HG03135 (cell line): Measurements from ENCODE around the gene R3HDM4.
"Not testable (repeated sequence)": the region's sequence is repeated elsewhere in the genome, so short reads cannot be mapped to it uniquely, and the experiment has no call there.

Source experiments
- ATAC-seq: cut with Tn5 transposase; IDR thresholded peaks from one replicate; pipeline ENCODE4 v1.9.1; 2021; ENCODE audit warnings: mild to moderate bottlenecking, moderate library complexity; ENCODE audit not compliant: unreplicated experiment

Gene R3HDM4

GRCh38 chr19:878751-879561 is 34.1 kb downstream of the R3HDM4 start:
- not testable (repeated sequence) for ATAC-seq

- not testable (repeated sequence) for ATAC-seq
Observed at GRCh38 chr19:877992-878660, 34.9 kb downstream of the R3HDM4 start.

- no peak for ATAC-seq
Observed at GRCh38 chr19:876780-877314, 36.2 kb downstream of the R3HDM4 start.

- no peak for ATAC-seq
Observed at GRCh38 chr19:876089-876488, 36.9 kb downstream of the R3HDM4 start.

- no peak for ATAC-seq
Observed at GRCh38 chr19:875265-875879, 37.6 kb downstream of the R3HDM4 start.

GRCh38 chr19:873561-874041 is 39.4 kb downstream of the R3HDM4 start:
- ATAC-seq = no peak

GRCh38 chr19:873084-873483 is 39.9 kb downstream of the R3HDM4 start:
- no peak for ATAC-seq

GRCh38 chr19:872266-872951 is 40.6 kb downstream of the R3HDM4 start:
- ATAC-seq = no peak

- ATAC-seq = no peak
Observed at GRCh38 chr19:871446-872265, 41.4 kb downstream of the R3HDM4 start.

GRCh38 chr19:870963-871401 is 42.0 kb downstream of the R3HDM4 start:
- no peak for ATAC-seq

GRCh38 chr19:870314-870713 is 42.7 kb downstream of the R3HDM4 start:
- no peak for ATAC-seq

- ATAC-seq = no peak
Observed at GRCh38 chr19:869245-870177, 43.5 kb downstream of the R3HDM4 start.

- ATAC-seq = no peak
Observed at GRCh38 chr19:868458-869244, 44.4 kb downstream of the R3HDM4 start.

- ATAC-seq = no peak
Observed at GRCh38 chr19:867855-868457, 45.1 kb downstream of the R3HDM4 start.

GRCh38 chr19:867301-867793 is 45.7 kb downstream of the R3HDM4 start:
- ATAC-seq = no peak

- ATAC-seq = no peak
Observed at GRCh38 chr19:866769-867300, 46.2 kb downstream of the R3HDM4 start.

- no peak for ATAC-seq
Observed at GRCh38 chr19:863315-863620, 49.8 kb downstream of the R3HDM4 start.
